GM13976 (cell line): ENCODE measurements around the gene CEPT1.

ENCODE experiments used
- DNase-seq: peaks from one replicate; pipeline ENCODE4 v3.0.0; 2012; ENCODE audit warnings: low spot score
- in situ Hi-C: fragments of 300-500 bp; cut with MboI; formaldehyde crosslinking; loops from one replicate; pipeline ENCODE4 v1.12.0; 2022; ENCODE audit warnings: low sequenced_read_pairs, mixed read lengths, inconsistent platforms; ENCODE audit not compliant: unreplicated experiment
- TF ChIP-seq, protein P1 (sequence below): IDR thresholded peaks from 2 replicates; pipeline ENCODE4 v1.5.1; 2012; ENCODE audit warnings: borderline replicate concordance, mild to moderate bottlenecking; ENCODE audit not compliant: insufficient read depth; ENCODE audit errors: extremely low read depth, missing control alignments, control extremely low read depth

The CEPT1 gene

DNA sequence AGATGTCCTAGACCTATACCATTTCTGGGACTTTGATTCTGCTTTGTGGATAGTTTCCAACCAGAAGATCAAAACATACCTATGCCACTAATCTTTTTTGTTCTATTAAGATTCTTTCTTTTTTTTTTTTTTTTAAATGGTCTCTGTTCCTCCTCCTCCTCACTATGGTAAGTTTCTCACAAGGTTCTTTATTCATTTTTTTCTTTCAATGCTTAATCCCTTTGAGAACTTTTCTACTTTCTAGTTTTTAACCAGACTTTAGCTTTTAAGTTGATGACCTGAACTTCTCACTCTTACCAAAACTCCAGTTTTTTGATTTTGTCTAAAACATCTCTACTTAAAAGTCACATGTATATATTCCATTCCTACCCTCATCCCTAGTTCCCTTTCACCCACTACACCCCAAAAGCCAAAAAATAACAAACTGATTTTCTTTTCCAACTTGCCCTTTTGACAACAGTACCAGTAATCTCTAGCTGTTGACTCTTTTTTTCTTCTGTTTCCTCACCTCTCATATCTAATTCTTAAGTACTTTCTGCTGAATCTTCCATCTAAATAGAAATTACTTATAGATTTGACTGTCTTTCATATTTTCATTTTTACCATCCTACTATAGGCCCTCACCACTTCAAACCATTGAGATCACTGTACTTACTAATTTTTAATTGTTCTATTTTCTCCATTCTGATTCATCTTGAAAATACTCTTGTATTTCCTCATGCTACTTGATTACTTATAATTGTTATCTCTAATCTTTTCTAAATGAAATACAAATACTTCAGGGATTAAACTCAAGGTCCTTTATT, 6.1 kb downstream of the CEPT1 start:
- TF ChIP-seq, protein P1, sequence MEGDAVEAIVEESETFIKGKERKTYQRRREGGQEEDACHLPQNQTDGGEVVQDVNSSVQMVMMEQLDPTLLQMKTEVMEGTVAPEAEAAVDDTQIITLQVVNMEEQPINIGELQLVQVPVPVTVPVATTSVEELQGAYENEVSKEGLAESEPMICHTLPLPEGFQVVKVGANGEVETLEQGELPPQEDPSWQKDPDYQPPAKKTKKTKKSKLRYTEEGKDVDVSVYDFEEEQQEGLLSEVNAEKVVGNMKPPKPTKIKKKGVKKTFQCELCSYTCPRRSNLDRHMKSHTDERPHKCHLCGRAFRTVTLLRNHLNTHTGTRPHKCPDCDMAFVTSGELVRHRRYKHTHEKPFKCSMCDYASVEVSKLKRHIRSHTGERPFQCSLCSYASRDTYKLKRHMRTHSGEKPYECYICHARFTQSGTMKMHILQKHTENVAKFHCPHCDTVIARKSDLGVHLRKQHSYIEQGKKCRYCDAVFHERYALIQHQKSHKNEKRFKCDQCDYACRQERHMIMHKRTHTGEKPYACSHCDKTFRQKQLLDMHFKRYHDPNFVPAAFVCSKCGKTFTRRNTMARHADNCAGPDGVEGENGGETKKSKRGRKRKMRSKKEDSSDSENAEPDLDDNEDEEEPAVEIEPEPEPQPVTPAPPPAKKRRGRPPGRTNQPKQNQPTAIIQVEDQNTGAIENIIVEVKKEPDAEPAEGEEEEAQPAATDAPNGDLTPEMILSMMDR, result no peak
- in situ Hi-C loops, result loop anchor here (10.0 kb wide), 1 partner anchor 271 kb away; the partner anchor contains the start of gene CD53
- DNase-seq, result no peak

DNA sequence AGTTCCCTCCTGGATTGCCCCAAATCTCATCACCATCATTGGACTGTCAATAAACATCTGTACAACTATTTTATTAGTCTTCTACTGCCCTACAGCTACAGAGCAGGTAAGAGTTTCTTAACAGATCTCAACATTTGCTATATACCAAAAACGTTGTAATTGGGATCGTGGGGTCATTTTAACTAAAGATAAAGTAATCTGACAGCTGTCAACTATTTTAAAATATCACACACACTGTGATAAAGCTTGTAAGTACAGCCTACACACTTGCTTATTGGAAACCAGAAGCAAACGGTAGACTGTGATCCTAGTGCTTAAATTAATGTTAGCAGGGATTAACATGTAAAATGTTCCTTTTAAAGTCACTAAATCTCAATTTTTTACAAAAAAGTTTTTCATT, 7.9 kb downstream of the CEPT1 start:
- TF ChIP-seq, protein P1, result no peak
- no peak for DNase-seq
- in situ Hi-C loops, result loop anchor here (10.0 kb wide), 1 partner anchor 273 kb away; the partner anchor contains the start of gene CD53

DNA sequence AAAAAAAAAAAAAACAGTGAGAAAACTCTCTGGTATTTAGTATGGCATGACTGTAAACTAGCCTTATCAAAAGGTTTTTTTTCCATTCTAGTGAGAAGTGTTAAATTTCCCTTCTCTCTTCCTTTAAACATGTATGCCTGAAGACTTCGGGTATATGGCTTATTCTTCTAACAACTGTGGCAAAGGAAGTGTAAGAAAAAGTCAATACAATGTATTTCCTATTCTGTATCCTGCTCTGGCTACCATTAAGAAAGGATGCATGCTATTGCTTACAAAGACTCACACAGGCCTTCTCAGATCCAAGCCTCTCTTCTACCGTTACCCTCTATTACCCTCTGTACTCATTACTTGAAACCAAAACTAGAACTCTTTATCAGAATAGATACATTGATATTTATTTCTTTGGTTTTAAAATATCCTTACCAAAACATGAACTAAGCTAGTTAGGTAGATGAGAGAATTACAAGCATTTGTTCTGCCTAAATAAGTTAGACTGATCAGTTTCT, 8.4 kb downstream of the CEPT1 start:
- no peak for DNase-seq
- TF ChIP-seq, protein P1, result no peak
- in situ Hi-C loops, result loop anchor here (10.0 kb wide), 1 partner anchor 274 kb away; the partner anchor contains the start of gene CD53

DNA sequence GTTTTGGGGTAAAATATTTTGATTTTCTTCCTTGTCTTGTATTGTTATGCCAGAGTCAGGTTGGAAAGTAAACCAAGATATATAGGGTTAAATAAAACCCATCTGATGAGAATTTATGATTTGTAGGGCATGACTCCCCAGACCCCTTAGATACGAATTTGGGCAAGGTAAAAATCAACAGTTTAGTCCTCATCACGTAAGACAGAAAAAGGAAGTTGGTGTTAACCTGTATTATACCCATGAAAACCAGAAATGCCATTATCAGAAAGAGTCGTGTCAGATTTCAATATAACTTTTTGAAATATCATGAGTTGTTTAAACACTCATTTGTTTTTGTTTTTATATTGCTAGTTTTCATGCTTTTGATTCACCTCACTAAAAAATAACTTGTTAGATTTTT, 11.8 kb downstream of the CEPT1 start:
- in situ Hi-C loops, result no loop called here
- TF ChIP-seq, protein P1, result no peak
- DNase-seq, result no peak

DNA sequence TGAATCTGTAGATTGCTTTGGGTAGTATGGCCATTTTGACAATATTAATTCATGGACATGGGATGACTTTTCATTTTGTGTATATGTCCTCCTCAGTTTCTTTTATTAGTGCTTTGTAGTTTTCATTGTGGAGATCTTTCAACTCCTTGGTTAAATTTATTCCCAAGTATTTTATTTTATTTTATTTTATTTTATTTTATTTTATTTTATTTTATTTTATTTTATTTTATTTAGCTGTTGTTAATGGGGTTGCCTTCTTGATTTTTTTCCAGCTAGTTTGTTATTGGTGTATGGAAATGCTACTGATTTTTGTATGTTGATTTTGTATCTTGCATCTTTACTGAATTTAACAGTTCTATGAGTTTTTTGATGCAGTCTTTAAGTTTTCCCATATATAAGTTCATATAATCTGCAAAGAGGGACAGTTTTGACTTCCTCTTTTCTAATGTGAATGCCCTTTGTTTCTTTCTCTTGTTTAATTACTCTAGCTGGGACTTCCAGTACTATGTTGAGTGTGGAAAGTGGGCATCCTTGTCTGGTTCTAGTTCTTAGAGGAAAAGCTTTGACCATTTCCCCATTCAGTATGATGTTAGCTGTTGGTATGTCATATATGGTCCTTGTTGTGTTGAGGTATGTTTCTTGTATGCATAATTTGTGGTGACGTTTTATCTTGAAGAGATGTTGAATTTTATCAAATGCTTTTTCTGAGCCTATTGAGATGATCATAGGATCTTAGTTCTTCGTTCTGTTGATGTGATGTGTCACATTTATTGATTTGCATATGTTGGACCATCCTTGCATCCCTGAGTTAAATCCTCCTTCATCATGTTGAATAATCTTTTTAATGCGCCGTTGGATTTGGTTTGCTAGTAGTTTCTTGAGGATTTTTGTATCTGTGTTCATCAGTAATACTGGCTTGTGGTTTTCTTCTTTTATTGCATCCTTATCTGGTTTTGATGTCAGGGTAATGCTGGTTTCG, 14.3 kb downstream of the CEPT1 start:
- DNase-seq, result no peak
- in situ Hi-C loops, result no loop called here
- TF ChIP-seq, protein P1, result no peak

DNA sequence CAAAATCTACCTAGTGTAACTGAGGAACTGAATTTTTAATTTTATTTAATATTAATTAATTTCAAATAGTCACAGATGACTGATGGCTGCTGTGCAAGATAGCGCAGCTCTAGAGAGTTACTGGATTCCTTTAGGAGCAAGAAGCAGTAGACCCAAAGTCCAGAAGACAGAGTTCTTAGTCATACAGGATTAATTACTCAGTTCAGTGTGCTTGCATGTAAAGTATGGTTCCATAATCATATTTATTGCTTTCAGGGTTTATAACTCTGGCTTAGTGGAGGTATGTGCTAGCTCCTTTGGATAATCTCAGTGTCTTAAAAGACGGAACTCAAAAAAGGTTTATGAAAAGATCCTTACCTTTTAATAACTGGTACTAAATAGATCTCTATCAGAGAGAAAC, 17.4 kb downstream of the CEPT1 start:
- DNase-seq, result no peak
- TF ChIP-seq, protein P1, result no peak
- in situ Hi-C loops, result no loop called here
